ENCODE results near the gene DRD2. TPM values are rescaled to one million over a fixed set of nuclear protein-coding genes. Genes with fewer than 3 reads are reported as not detected.
"Not testable (repeated sequence)": the region's sequence is repeated elsewhere in the genome, so short reads cannot be mapped to it uniquely, and the experiment has no call there.

The DRD2 gene
- not detected for total RNA-seq

GRCh38 chr11:113475160-113475761 is at the start of gene DRD2:
Gene DRD2 (minus strand): TSS chr11:113475398. CDS start chr11:113424651, 50,747 bp downstream.
- DNase-seq (ENCODE audit: low spot score) = no peak
- Histone ChIP-seq H3K27me3 (peaks cover 6 to 20% of the 10 kb centered on the region in 2 donors), H3K27ac (no peak within 1 kb of the TSS), H3K36me3 (no peaks in the 10 kb centered on the region), H3K4me1 (peaks cover 0 to 11% of the 10 kb centered on the region in 2 donors), H3K4me3 (peak within 1 kb of the TSS in 1 of 2 donors; percentile 25), H3K9me3 (no peaks in the 10 kb centered on the region)
- TF ChIP-seq CTCF (IDR thresholded peaks at IDR 0.05) = no peak

GRCh38 chr11:113523906-113524305 is 48.7 kb upstream of the DRD2 start:
- H3K36me3 ChIP-seq, H3K4me3 ChIP-seq, H3K27me3 ChIP-seq, H3K9me3 ChIP-seq, H3K27ac ChIP-seq, H3K4me1 ChIP-seq: not testable (repeated sequence)
- peak; percentile 34 for DNase-seq (ENCODE audit: low spot score)

GRCh38 chr11:113521737-113522517 is 46.7 kb upstream of the DRD2 start:
- Histone ChIP-seq H3K4me3 (no peak overlapping the region), H3K27ac (no peak overlapping the region), H3K9me3 (no peaks in the 10 kb centered on the region), H3K4me1 (no peaks in the 10 kb centered on the region), H3K27me3 (no peaks in the 10 kb centered on the region), H3K36me3 (no peaks in the 10 kb centered on the region)
- peak; percentile 26 for DNase-seq (ENCODE audit: low spot score)
- TF ChIP-seq CTCF (IDR thresholded peaks at IDR 0.05) = no peak

- H3K27ac ChIP-seq = no peak overlapping the region
- H3K9me3 ChIP-seq = no peaks in the 10 kb centered on the region
- no peaks in the 10 kb centered on the region for H3K27me3 ChIP-seq
- DNase-seq (ENCODE audit: low spot score) = no peak
- H3K4me3 ChIP-seq = no peak overlapping the region
- no peaks in the 10 kb centered on the region for H3K36me3 ChIP-seq
- TF ChIP-seq CTCF (IDR thresholded peaks at IDR 0.05) = no peak
- no peaks in the 10 kb centered on the region for H3K4me1 ChIP-seq
These were observed 44.9 kb upstream of the DRD2 start for GRCh38 chr11:113519989-113520613.

DNA sequence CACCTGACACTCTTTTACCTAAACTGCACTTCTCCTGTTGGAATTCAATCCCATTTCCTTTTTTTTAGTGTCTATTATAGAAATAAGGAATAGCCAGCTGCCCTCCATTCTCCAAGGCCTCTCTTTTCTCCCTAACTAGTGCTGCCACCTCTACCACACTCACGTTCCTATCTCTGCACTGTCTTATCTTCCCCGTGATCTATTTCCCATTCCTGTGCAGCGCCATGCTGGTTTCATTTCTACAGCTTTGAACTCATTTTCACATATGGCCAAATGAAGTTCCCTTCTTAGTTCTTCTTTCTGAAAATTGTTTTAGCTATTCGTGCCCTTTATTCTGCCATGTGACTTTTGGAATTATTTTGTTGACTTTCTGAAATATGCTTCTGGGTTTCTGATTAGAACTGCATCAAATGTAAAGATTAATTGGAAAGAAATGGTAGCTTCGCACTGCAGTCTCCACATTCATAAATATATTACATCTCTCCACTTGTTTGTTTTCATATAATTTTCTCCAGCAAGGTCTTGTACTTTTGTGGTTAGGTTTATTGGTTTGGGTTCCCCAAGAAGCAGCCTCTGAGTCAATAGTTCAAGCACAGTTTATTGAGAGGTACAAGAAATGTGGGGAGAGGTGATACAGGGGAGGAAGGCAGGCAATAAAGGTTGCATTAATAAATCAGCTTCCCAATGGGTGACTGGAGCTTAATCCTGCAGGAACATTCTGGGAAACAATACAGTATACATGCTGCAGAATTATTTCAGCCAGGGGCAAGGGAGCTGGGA is 43.7 kb upstream of the DRD2 start:
- Histone ChIP-seq H3K9me3 (no peaks in the 10 kb centered on the region), H3K27me3 (no peaks in the 10 kb centered on the region), H3K4me1 (no peaks in the 10 kb centered on the region), H3K27ac (no peak overlapping the region), H3K36me3 (no peaks in the 10 kb centered on the region), H3K4me3 (no peak overlapping the region)
- no peak for DNase-seq (ENCODE audit: low spot score)
- no peak for TF ChIP-seq CTCF (IDR thresholded peaks at IDR 0.05)

GRCh38 chr11:113517361-113517760 is 42.2 kb upstream of the DRD2 start:
- H3K36me3 ChIP-seq = no peaks in the 10 kb centered on the region
- H3K27ac ChIP-seq = no peak overlapping the region
- no peaks in the 10 kb centered on the region for H3K4me1 ChIP-seq
- H3K27me3 ChIP-seq = no peaks in the 10 kb centered on the region
- TF ChIP-seq CTCF (IDR thresholded peaks at IDR 0.05) = no peak
- H3K9me3 ChIP-seq = no peaks in the 10 kb centered on the region
- H3K4me3 ChIP-seq = no peak overlapping the region
- DNase-seq (ENCODE audit: low spot score) = no peak
